Stimulated activated CD4-positive, alpha-beta T cell treated with anti-CD3 and anti-CD28 coated beads, Interleukin-1b, Interleukin-23, amount 100 ng/mL, for 48 hours (primary cell): ENCODE measurements around the gene BCHE.

Experiments
- DNase-seq: peaks from one replicate; pipeline ENCODE4 v3.0.0-alpha.2; 2020

The BCHE gene

GRCh38 chr3:165749241-165749640 is 88.0 kb downstream of the BCHE start:
- no peak for DNase-seq

GRCh38 chr3:165748094-165748493 is 89.1 kb downstream of the BCHE start:
- DNase-seq = no peak

GRCh38 chr3:165746874-165747273 is 90.3 kb downstream of the BCHE start:
- DNase-seq = no peak

- no peak for DNase-seq
Measured at GRCh38 chr3:165744025-165744424, 93.2 kb downstream of the BCHE start.

GRCh38 chr3:165742351-165742750 is 94.9 kb downstream of the BCHE start:
- no peak for DNase-seq

GRCh38 chr3:165729756-165730155 is 107.5 kb downstream of the BCHE start:
- no peak for DNase-seq

GRCh38 chr3:165728924-165729323 is 108.3 kb downstream of the BCHE start:
- no peak for DNase-seq

GRCh38 chr3:165725296-165725695 is 111.9 kb downstream of the BCHE start:
- no peak for DNase-seq
